Measurements from ENCODE around the gene SLC25A24. TPM values are rescaled to one million over a fixed set of nuclear protein-coding genes. Genes with fewer than 3 reads are reported as not detected.
"Not testable (repeated sequence)": the region's sequence is repeated elsewhere in the genome, so short reads cannot be mapped to it uniquely, and the experiment has no call there.

Gene SLC25A24
- total RNA-seq (2014; rRNA removed), result 71.5 and 76.9 TPM in 2 replicates
- 15.9 TPM for polyA plus RNA-seq (2012)

GRCh38 chr1:108199781-108200686, at the start of gene SLC25A24:
SLC25A24 (minus strand) TSS chr1:108200343; CDS start chr1:108200138, 205 bp downstream.
- DNase-seq (ENCODE audit: low read depth), result peak; percentile 82

- DNase-seq (ENCODE audit: low read depth), result not testable (repeated sequence)
Measured at GRCh38 chr1:108243976-108244375, 43.8 kb upstream of the SLC25A24 start, which contains the start of gene NBPF4. NBPF4 (minus strand) TSS chr1:108244076; CDS start chr1:108243761, 315 bp downstream.

- DNase-seq (ENCODE audit: low read depth), result not testable (repeated sequence)
Measured at GRCh38 chr1:108239426-108239825, 39.3 kb upstream of the SLC25A24 start.

- not testable (repeated sequence) for DNase-seq (ENCODE audit: low read depth)
Measured at GRCh38 chr1:108235308-108235707, 35.2 kb upstream of the SLC25A24 start.

GRCh38 chr1:108232183-108232582, 32.0 kb upstream of the SLC25A24 start:
- DNase-seq (ENCODE audit: low read depth), result not testable (repeated sequence)

- not testable (repeated sequence) for DNase-seq (ENCODE audit: low read depth)
Measured at GRCh38 chr1:108229976-108230375, 29.8 kb upstream of the SLC25A24 start.

- not testable (repeated sequence) for DNase-seq (ENCODE audit: low read depth)
Measured at GRCh38 chr1:108227772-108228171, 27.6 kb upstream of the SLC25A24 start.

GRCh38 chr1:108226855-108227254, 26.7 kb upstream of the SLC25A24 start:
- DNase-seq (ENCODE audit: low read depth), result not testable (repeated sequence)

- not testable (repeated sequence) for DNase-seq (ENCODE audit: low read depth)
Measured at GRCh38 chr1:108223226-108223625, 23.1 kb upstream of the SLC25A24 start.

GRCh38 chr1:108217515-108218174, 17.5 kb upstream of the SLC25A24 start:
- DNase-seq (ENCODE audit: low read depth), result not testable (repeated sequence)

- not testable (repeated sequence) for DNase-seq (ENCODE audit: low read depth)
Measured at GRCh38 chr1:108217007-108217406, 16.9 kb upstream of the SLC25A24 start.

GRCh38 chr1:108216028-108216890, 16.1 kb upstream of the SLC25A24 start:
- not testable (repeated sequence) for DNase-seq (ENCODE audit: low read depth)

GRCh38 chr1:108214641-108215465, 14.7 kb upstream of the SLC25A24 start:
- not testable (repeated sequence) for DNase-seq (ENCODE audit: low read depth)

- DNase-seq (ENCODE audit: low read depth), result no peak
Measured at GRCh38 chr1:108211014-108211413, 10.9 kb upstream of the SLC25A24 start.

GRCh38 chr1:108209456-108210108, 9.4 kb upstream of the SLC25A24 start:
- no peak for DNase-seq (ENCODE audit: low read depth)

- DNase-seq (ENCODE audit: low read depth), result no peak
Measured at GRCh38 chr1:108208724-108209446, 8.7 kb upstream of the SLC25A24 start.

- DNase-seq (ENCODE audit: low read depth), result not testable (repeated sequence)
Measured at GRCh38 chr1:108203582-108203981, 3.4 kb upstream of the SLC25A24 start.

- DNase-seq (ENCODE audit: low read depth), result no peak
Measured at GRCh38 chr1:108201687-108202086, 1.5 kb upstream of the SLC25A24 start.

- peak; percentile 84 for DNase-seq (ENCODE audit: low read depth)
Measured at GRCh38 chr1:108200687-108201051, 526 bp upstream of the SLC25A24 start.
